Small intestine (tissue), 7 donors: Measurements from ENCODE around the gene ANXA10. TPM values are rescaled to one million over a fixed set of nuclear protein-coding genes. Genes with fewer than 3 reads are reported as not detected.
"Not testable (repeated sequence)": the region's sequence is repeated elsewhere in the genome, so short reads cannot be mapped to it uniquely, and the experiment has no call there.

Experiments
- DNase-seq, 2 donors: peaks; one replicate each; pipeline versions ENCODE4 v3.0.0 to v3.0.0-alpha.2; 2013
- FAIRE-seq: peaks from 2 replicates; lab custom pipeline; 2012; peaks lifted over from hg19 to GRCh38; lab: Jason Lieb, UNC
- H3K27ac ChIP-seq, 3 donors: one replicate each; pipeline ENCODE4 v1.5.1; 2013; ENCODE audit warnings: low read length in 2 of 3, mild to moderate bottlenecking in 2 of 3, control low read depth in 1 of 3, inconsistent platforms in 1 of 3, low read depth in 1 of 3, moderate library complexity in 1 of 3
- H3K27me3 ChIP-seq, 3 donors: one replicate each; pipeline ENCODE4 v1.6.1; 2013; ENCODE audit warnings: low read length in 3 of 3, inconsistent platforms in 1 of 3; ENCODE audit not compliant: control insufficient read depth in 3 of 3, insufficient read depth in 3 of 3
- H3K36me3 ChIP-seq, 3 donors: one replicate each; pipeline ENCODE4 v1.6.1; 2013; ENCODE audit warnings: low read length in 3 of 3, inconsistent platforms in 1 of 3, low read depth in 1 of 3, mild to moderate bottlenecking in 1 of 3, moderate library complexity in 1 of 3; ENCODE audit not compliant: control insufficient read depth in 3 of 3, insufficient read depth in 2 of 3
- H3K4me1 ChIP-seq, 3 donors: one replicate each; pipeline ENCODE4 v1.6.1; 2013; ENCODE audit warnings: low read length in 2 of 3, inconsistent platforms in 1 of 3, low read depth in 1 of 3, mild to moderate bottlenecking in 1 of 3, moderate library complexity in 1 of 3; ENCODE audit not compliant: control insufficient read depth in 3 of 3, insufficient read depth in 2 of 3
- H3K4me3 ChIP-seq, 3 donors: one replicate each; pipeline ENCODE4 v1.5.1; 2013; ENCODE audit warnings: low read length in 3 of 3, control low read depth in 1 of 3, inconsistent platforms in 1 of 3, low read depth in 1 of 3, mild to moderate bottlenecking in 1 of 3, moderate library complexity in 1 of 3
- H3K9me3 ChIP-seq, 2 donors: one replicate each; pipeline ENCODE4 v1.6.1; 2013; ENCODE audit warnings: low read depth in 1 of 2, low read length in 1 of 2; ENCODE audit not compliant: control insufficient read depth in 2 of 2, insufficient read depth in 1 of 2
- WGBS, 3 donors: extraction: QIAGEN DNeasy Blood & Tissue Kit; methylation state at CpG; one replicate each; pipeline ENCODE4 v1.1.7; 2013; 5-methylcytosine and 5-hydroxymethylcytosine counted together
- polyA plus RNA-seq, 4 donors: library from polyadenylated mRNA; stranded (reverse) in 3 of 4; unstranded in 1 of 4; fragments of 200-250 nt in 3 of 4; fragments of 120-200 nt in 1 of 4; gene quantifications; one replicate each; pipeline versions ENCODE4 v1.2.1 to v1.2.3, GENCODE V29; 2013
- donor health status: healthy with polysubstance abuse.
- donor health status: control.
- donor health status: control.
- donor health status: Bipolar disorder and iron deficiency.
- donor health status: healthy.

Gene ANXA10
- polyA plus RNA-seq, 4 donors = 0.06 to 1.1 TPM; not detected in 2

GRCh38 chr4:168098248-168098717 lies 5.9 kb downstream of the ANXA10 start:
- no peak overlapping the region for H3K27ac ChIP-seq
- peaks cover 0 to 4% (median 0%) of the 10 kb centered on the region in 3 donors for H3K4me1 ChIP-seq
- DNase-seq = peak in 1 of 2 donors; percentile 12
- H3K9me3 ChIP-seq = no peaks in the 10 kb centered on the region
- no peaks in the 10 kb centered on the region for H3K27me3 ChIP-seq
- no peak for FAIRE-seq
- no peak overlapping the region for H3K4me3 ChIP-seq
- H3K36me3 ChIP-seq = no peaks in the 10 kb centered on the region
- 10 to 51% (median 21%) methylated on average over 1 of the region's 1 CpG for WGBS, 3 donors

- Histone ChIP-seq H3K27me3 (no peaks in the 10 kb centered on the region), H3K4me3 (no peak overlapping the region), H3K4me1 (peaks cover 0 to 4% (median 0%) of the 10 kb centered on the region in 3 donors), H3K36me3 (no peaks in the 10 kb centered on the region), H3K27ac (no peak overlapping the region), H3K9me3 (no peaks in the 10 kb centered on the region)
- 88 to 93% (median 91%) methylated on average over 3 of the region's 3 CpGs for WGBS, 3 donors
- FAIRE-seq = no peak
- DNase-seq = no peak
These were observed 6.9 kb downstream of the ANXA10 start for GRCh38 chr4:168099195-168099594.

GRCh38 chr4:168101026-168101425 lies 8.7 kb downstream of the ANXA10 start:
- DNase-seq = no peak
- no peaks in the 10 kb centered on the region for H3K36me3 ChIP-seq
- WGBS, 3 donors = 91 to 100% (median 97%) methylated on average over 1 of the region's 1 CpG
- no peaks in the 10 kb centered on the region for H3K27me3 ChIP-seq
- no peaks in the 10 kb centered on the region for H3K9me3 ChIP-seq
- no peak for FAIRE-seq
- H3K4me3 ChIP-seq = no peak overlapping the region
- H3K4me1 ChIP-seq = no peaks in the 10 kb centered on the region
- H3K27ac ChIP-seq = no peak overlapping the region

DNA sequence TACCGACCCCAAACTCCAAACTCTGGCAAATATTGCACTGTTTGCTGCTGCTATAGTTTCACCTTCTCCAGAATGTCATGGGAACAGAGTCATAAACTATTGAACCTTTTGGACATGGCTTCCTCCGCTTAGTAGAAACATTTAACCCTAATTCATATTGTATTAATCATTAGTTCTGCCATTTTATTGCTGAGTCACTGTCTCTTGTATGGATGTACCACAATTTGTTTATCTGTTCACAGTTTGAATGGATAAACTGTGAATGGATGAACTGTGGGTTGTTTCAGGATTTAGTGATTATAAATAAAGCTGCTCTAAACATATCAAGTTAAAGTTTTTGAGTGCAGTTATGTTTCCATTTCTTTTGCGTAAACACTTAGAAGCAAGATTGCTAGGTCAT lies 10.1 kb downstream of the ANXA10 start:
- Histone ChIP-seq H3K4me3 (no peak overlapping the region), H3K4me1 (no peaks in the 10 kb centered on the region), H3K36me3 (no peaks in the 10 kb centered on the region), H3K27me3 (no peaks in the 10 kb centered on the region), H3K9me3 (no peaks in the 10 kb centered on the region), H3K27ac (no peak overlapping the region)
- 81 to 87% (median 86%) methylated on average over 3 of the region's 3 CpGs for WGBS, 3 donors
- DNase-seq = no peak
- no peak for FAIRE-seq

GRCh38 chr4:168109527-168109926 lies 17.2 kb downstream of the ANXA10 start:
- Histone ChIP-seq H3K9me3 (peaks cover 0 to under 1% of the 10 kb centered on the region in 2 donors), H3K4me3 (no peak overlapping the region), H3K27me3 (no peaks in the 10 kb centered on the region), H3K4me1 (no peaks in the 10 kb centered on the region), H3K27ac (no peak overlapping the region), H3K36me3 (no peaks in the 10 kb centered on the region)
- FAIRE-seq (no peak), DNase-seq (no peak)

- not testable (repeated sequence) for FAIRE-seq, DNase-seq, H3K4me1 ChIP-seq, H3K27me3 ChIP-seq, H3K4me3 ChIP-seq, H3K36me3 ChIP-seq, H3K9me3 ChIP-seq, H3K27ac ChIP-seq
- 46 to 73% (median 59%) methylated on average over 1 of the region's 1 CpG for WGBS, 3 donors
These were observed 20.7 kb downstream of the ANXA10 start for GRCh38 chr4:168113059-168113458.

DNA sequence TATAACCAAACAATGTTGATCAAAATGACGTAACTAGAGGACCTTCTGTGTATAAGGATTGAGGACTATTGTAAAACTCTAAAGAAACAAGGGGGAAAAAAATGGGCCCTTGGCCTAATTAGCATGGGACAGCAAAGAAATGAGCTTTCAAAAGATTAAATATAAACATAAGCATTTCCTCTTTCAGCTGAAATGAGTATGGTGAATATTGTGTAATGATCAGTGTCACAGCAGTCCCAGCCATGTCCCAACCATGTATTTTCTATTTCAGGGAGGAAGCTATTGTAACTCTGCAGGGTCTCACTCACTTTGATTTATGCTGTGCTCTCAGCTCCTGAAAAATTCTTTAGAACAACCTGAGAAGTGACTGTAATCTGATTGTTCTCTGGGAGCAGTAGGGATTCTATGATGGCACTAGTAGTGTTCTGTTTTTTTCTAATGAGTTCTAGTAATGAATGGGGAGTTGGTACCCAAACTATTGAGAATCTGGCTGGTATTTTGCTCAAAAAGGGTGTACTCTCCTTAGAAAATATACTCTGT lies 25.8 kb downstream of the ANXA10 start:
- no peak for FAIRE-seq
- WGBS, 3 donors = 67 to 88% (median 75%) methylated on average over 1 of the region's 1 CpG
- H3K27ac ChIP-seq = no peak overlapping the region

DNA sequence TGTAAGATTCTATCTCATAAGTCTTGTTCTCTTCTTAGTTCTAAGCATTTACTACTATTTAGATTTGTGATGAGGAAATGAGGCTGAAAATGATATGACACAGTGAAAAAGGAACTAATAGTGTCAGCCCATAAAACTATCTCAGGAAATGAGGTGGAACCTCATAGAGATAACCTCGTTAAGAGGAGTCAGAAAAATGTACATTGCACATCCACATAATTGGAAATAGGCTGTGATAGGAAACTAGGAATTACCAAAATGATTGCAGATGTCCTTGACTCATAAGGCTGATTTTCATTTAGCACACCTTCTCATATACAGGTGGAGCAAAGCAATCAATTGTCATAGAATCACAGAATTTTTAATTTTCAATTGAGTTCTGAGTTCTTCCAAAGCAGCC lies 26.8 kb downstream of the ANXA10 start:
- WGBS, 3 donors = 11 to 22% (median 12%) methylated on average over 1 of the region's 1 CpG
- Histone ChIP-seq H3K4me3 (no peak overlapping the region), H3K9me3 (peaks cover 0 to 5% of the 10 kb centered on the region in 2 donors), H3K27me3 (no peaks in the 10 kb centered on the region), H3K27ac (no peak overlapping the region), H3K36me3 (no peaks in the 10 kb centered on the region), H3K4me1 (no peaks in the 10 kb centered on the region)
- no peak for FAIRE-seq
- DNase-seq = no peak

More for the DNA sequence above, 25.8 kb downstream of the ANXA10 start:
- H3K27me3 ChIP-seq = no peaks in the 10 kb centered on the region
- H3K4me1 ChIP-seq = no peaks in the 10 kb centered on the region
- peaks cover 0 to 5% of the 10 kb centered on the region in 2 donors for H3K9me3 ChIP-seq
- H3K4me3 ChIP-seq = no peak overlapping the region
- DNase-seq = no peak
- H3K36me3 ChIP-seq = no peaks in the 10 kb centered on the region

DNA sequence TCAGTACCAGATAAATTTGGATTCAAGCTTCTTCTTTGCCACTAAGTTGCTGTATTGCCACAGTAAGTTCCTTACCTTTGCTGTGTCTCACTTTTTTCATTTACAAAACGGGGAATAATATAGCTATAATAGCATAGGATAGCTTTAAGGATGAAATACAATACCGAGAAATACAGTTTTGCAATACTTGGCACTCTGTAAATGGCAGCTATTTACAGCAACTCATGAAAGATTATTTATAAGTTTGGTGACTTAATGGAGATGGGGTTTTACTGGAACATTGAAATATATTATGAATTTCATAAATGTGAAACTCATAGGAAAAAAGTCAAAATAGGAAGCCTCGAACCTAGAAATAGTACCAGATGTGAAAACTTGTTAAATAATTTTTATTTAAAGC lies 27.6 kb downstream of the ANXA10 start:
- Histone ChIP-seq H3K4me1 (no peaks in the 10 kb centered on the region), H3K9me3 (peaks cover 0 to under 1% of the 10 kb centered on the region in 2 donors), H3K4me3 (no peak overlapping the region), H3K27me3 (no peaks in the 10 kb centered on the region), H3K36me3 (no peaks in the 10 kb centered on the region), H3K27ac (no peak overlapping the region)
- FAIRE-seq = no peak
- 65 to 77% (median 77%) methylated on average over 3 of the region's 3 CpGs for WGBS, 3 donors
- DNase-seq = no peak
